GM19240 (cell line): Measurements from ENCODE around the gene POLR3E.
A peak's percentile ranks its signal among the peaks of the same experiment; 100 is the strongest.
"Not testable (repeated sequence)": the region's sequence is repeated elsewhere in the genome, so short reads cannot be mapped to it uniquely, and the experiment has no call there.

Experiments used
- DNase-seq: peaks from one replicate; pipeline ENCODE4 v3.0.0; 2011; ENCODE audit warnings: low spot score; ENCODE audit not compliant: insufficient read length

Gene POLR3E

GRCh38 chr16:22292320-22292719, 4.9 kb upstream of the POLR3E start:
- DNase-seq: no peak

DNA sequence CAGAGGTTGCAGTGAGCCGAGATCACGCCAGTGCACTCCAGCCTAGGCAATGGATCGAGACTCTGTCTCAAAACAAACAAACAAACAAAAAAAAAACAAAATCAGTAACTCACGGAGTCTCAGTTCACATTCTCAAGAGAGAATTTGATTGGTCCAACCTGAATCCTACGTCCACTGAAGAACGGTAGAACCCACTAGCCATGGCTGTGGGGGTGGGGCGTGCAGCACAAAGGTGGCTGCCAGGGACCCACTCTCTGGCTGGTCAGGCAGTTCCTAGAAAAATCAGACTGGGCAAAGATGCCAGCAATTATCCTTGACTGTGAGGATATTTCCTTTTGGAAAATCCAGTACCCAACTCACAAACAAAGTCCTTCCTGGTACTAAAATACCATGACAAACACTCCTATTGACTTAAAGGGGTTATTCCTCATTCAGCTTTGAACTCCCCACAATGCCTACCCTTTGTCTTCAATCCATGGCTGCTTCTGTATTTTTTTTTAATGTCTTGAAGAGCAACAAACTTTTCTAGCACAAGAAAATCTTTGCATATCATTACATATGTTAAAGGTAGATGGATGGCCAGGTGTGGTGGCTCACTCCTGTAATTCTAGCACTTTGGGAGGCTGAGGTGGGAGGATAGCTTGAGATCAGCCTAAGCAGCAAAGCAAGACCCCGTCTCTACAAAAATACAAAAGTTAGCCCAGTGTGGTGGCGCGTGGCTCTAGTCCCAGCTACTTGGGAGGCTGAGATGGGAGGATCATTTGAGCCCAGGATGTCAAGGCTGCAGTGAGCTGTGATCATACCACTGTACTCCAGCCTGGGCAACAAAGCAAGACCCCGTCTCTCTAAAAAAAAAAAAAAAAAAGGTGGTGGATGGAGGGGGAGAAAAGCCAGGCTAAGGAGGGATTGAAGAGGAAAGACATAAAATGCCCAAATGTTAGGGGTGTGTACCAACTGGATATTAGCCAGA, 3.8 kb upstream of the POLR3E start:
- DNase-seq: no peak

- DNase-seq: no peak
These were observed 740 bp upstream of the POLR3E start for GRCh38 chr16:22296225-22297113.

GRCh38 chr16:22297871-22298733, 893 bp downstream of the POLR3E start:
- peak; percentile 62 for DNase-seq

GRCh38 chr16:22299036-22299435, 1.8 kb downstream of the POLR3E start:
- no peak for DNase-seq

DNA sequence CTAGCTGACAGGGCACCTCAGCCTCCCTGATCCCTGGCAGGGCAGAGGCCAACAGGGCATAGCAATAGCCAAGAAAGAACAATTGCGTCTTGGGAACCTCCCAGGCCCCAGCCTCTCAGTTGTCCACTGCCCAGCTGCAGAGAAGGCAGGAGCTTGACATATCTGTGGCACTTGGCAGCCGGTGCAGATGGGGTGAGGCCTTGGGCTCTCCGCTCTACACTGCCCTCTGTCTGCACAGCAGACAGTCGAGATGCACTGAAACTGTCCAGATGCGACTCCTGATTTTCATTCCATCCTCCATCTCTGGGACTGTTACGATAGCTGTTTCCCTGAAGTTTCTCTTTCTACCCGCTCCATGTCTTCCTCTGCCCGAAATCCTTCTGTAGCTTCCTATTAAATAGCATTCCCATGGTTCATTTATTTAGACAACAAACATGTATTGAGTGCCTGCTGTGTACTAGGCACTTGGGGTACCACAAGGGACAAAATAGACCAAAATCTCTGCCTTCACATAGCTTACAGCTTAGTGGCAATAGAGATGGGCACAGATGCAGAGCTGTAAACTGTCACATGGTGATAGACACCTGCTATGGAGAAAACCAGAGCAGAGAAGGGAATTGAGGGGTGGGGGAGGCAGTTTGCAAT, 3.3 kb downstream of the POLR3E start:
- DNase-seq: no peak

DNA sequence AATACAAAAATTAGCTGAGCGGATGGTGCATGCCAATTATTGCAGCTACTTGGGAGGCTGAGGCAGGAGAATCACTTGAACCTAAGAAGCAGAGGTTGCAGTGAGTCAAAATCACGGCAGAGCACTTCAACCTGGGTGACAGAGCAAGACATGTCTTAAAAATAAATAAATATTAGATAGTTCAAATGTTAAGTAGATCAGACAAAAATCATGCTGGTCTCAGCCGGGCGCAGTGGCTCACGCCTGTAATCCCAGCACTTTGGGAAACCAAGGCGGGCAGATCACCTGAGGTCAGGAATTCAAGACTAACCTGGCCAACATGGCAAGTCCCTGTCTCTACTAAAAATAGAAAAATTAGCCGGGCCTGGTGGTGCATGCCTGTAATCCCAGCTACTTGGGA, 4.2 kb downstream of the POLR3E start:
- DNase-seq: not testable (repeated sequence)

DNA sequence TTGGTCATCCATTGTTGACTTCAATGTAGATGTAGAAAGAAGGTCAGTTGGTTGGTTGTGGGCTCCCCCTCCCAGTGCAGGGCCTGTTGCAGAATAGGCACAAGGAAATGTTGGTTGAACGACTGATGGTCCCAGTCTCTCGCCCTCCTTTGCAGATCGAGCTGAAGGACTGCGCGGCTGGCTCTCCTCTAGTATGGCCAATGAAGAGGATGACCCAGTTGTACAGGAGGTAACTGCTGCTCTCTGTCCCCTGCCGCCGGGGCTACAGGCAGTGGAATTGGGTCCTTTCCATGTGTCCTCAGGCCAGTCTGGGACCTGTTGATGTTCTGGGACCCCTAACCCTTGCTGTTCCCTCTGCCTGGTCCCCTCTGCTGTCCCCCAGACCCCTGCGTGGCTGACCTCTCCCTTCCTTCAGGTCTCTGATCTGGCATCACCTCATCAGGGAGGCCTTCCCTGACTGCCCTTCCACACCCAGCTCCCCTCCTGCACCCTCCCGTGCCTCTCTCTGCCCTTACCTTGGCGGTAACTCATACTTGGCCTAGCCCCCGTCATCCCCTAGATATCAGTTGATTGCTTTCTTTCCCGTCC, 5.7 kb downstream of the POLR3E start:
- DNase-seq: no peak

- DNase-seq: no peak
These were observed 7.2 kb downstream of the POLR3E start for GRCh38 chr16:22304411-22304810.

DNA sequence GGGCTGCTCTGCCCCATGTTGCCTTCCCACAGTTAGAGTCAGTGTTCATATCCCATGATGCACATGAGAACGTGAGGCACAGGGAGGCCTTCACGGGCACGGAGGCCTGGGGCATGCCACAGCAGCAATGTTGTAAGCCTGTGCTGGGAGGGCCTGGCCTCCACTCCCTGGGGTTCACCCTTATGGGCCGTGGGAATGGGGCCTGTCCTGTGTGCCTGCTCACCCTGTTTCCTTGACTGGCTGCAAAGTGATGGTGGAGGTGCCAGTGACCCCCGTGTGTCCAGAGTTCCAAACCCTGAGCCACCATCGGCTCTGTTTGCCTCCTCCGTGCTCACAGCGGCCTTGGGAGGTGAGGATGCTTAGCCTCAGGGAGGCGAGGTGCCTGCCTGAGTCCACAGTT, 9.6 kb downstream of the POLR3E start:
- DNase-seq: no peak

DNA sequence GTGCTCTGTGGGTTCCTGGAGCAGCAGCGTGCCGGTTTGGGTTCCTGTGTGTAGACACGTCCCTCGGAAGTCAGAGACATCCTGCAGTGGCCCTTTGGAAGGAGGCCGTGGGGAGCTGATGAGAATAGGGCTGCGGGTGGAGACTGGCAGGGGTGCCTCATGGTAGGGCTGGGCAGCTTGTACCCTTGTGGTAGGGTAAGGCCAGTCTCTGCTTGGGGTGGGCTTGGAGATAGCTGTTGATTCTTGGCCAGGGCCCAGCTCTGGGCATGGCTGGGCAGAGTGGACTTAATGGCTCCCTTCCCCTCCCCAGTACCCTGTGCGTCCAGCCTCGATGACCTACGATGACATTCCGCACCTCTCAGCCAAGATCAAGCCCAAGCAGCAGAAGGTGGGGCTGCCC, 10.6 kb downstream of the POLR3E start:
- DNase-seq: no peak

DNA sequence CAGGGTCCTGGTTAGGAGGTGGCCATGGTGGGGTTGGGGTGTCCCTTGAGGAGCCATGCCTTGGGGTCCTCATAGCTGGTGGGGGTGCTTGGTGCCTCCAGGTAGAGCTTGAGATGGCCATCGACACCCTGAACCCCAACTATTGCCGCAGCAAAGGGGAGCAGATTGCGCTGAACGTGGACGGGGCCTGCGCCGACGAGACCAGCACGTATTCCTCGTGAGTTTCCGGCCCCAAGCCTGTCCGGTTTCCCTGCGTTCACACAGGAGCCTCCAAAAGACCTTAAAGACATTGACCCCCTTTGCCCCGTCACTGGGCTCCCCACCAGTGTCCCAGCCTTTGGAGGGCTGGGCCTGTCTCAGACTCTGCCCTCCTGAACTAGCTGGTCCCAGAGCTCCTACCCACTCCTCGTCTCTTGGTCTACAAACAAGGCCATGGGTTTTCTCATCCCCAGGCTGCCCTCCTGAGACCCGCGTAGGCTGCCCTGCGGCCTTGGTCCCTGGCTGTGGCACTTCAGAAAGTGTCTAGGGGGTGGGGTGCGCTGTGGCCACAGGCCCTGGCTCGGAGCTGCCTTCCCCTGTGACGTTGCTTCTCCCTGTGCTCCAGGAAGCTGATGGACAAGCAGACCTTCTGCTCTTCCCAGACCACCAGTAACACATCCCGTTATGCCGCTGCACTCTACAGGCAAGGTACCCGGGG, 11.8 kb downstream of the POLR3E start:
- DNase-seq: no peak

DNA sequence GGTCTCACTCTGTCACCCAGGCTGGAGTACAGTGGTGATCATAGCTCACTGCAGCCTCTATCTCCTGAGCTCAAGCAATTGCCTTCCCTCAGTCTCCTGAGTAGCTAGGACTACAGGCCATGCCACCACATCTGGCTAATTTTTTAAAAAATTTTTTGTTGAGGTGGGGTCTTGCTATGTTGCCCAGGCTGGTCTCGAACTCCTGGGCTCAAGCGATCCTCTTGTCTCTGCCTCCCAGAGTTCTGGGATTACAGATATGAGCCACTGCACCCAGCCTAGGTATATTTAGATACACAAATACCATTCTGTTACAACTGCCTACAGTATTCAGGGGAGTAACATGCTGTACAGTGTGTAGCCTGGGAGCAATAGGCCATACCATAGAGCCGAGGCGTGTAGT, 14.3 kb downstream of the POLR3E start:
- DNase-seq: no peak

- DNase-seq: no peak
These were observed 15.9 kb downstream of the POLR3E start for GRCh38 chr16:22312897-22313781.

- DNase-seq: no peak
These were observed 16.8 kb downstream of the POLR3E start for GRCh38 chr16:22313876-22314470.

DNA sequence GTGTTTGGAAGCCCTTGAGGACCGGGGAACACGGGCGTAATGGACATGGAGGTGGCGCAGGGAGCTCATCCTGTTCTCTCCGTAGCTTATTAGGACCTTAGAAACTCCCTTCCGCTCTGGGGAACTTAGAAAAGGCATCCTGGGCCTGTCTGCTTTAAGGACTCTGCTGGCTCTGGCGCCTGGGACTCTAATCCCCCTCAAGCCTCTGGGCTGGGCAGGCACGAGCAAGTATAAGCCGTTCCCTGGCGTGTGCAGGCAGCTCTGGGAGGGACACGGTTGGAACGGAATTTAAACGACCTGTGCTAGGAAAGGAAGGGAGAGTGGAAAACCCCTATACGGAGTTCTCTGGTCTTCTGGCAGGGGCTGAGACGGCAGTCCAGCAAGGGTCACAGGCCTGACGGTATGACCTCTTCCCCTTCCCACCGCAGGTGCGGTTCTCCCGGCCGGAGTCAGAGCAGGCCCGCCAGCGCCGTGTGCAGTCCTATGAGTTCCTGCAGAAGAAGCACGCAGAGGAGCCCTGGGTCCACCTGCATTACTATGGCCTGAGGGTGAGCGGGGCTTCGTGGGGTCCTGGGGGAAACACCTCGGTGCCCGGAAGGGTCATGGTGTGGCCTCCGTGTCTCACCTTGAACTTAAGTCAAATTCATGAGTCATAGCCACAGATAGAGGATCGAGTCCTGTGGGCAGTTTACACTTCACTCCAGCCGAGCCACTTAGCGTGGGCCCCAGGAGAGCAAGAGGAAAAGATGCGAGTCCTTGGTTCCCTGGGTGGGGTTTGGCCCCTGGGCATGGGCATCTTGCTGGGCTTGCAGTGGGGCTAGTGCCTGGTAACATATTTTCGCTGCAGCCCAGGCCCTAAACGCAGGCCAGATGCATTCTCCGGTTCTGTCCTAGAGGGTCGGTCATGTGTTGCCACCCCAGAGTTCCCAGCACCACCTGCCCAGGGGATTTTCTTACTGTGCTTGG, 17.7 kb downstream of the POLR3E start:
- no peak for DNase-seq

DNA sequence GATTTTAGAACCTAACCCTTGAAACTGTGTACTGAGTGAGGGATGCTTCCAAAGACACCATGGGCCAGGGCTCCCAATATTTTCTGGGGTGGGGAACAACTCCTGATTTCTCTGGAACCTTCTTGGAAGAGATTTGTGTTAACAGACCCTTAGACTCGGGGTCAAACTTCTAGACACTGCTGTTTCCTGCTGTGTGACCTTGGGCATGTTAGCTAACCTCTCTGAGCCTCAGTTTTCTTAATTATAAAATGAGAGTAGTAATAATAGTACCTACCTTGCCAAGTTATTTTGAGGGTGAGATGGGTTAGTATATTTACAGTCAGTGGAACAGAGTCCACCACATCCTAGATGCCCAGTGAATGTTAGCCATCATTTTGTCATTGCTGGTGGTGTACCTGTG, 18.8 kb downstream of the POLR3E start:
- no peak for DNase-seq
